ENCODE data around the gene LCORL. TPM values are rescaled to one million over a fixed set of nuclear protein-coding genes. Genes with fewer than 3 reads are reported as not detected.

LCORL gene
- total RNA-seq, 4 donors from 2014 or later = 26.4 to 45.9 (median 33.8) TPM

DNA sequence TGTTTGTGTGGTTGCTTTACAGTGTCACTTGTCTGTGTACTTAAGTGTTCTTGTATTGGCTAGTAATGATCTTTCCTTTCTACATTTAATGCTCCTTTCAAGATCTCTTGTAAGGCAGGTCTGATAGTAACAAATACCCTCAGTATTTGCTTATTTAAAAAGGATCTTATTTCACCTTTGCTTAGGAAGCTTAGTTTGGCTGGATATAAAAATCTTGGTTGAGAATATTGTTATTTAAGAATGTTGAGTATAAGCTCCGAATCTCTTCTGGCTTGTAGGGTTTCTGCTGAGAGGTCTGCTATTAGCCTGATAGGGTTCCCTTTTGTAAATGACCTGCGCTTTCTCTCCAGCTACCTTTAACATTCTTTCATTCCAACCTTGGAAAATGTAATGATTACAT is 35.7 kb downstream of the LCORL start:
- H3K4me3 ChIP-seq (replicated peaks in 1 of 3) = no peak overlapping the region
- no peaks in the 10 kb centered on the region for H3K9me3 ChIP-seq
- DNase-seq = no peak
- H3K27ac ChIP-seq = no peak overlapping the region
- no peaks in the 10 kb centered on the region for H3K4me1 ChIP-seq
- 94 to 97% methylated on average over 2 of the region's 2 CpGs for WGBS, 2 donors
- TF ChIP-seq POLR2A (IDR thresholded peaks at IDR 0.05) = no peak
- TF ChIP-seq, protein P1, sequence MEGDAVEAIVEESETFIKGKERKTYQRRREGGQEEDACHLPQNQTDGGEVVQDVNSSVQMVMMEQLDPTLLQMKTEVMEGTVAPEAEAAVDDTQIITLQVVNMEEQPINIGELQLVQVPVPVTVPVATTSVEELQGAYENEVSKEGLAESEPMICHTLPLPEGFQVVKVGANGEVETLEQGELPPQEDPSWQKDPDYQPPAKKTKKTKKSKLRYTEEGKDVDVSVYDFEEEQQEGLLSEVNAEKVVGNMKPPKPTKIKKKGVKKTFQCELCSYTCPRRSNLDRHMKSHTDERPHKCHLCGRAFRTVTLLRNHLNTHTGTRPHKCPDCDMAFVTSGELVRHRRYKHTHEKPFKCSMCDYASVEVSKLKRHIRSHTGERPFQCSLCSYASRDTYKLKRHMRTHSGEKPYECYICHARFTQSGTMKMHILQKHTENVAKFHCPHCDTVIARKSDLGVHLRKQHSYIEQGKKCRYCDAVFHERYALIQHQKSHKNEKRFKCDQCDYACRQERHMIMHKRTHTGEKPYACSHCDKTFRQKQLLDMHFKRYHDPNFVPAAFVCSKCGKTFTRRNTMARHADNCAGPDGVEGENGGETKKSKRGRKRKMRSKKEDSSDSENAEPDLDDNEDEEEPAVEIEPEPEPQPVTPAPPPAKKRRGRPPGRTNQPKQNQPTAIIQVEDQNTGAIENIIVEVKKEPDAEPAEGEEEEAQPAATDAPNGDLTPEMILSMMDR (IDR thresholded peaks at IDR 0.05) = no peak
- H3K36me3 ChIP-seq = no peaks in the 10 kb centered on the region
- intact Hi-C loops (cut with DNase I) = no loop called here
- H3K27me3 ChIP-seq = no peaks in the 10 kb centered on the region

DNA sequence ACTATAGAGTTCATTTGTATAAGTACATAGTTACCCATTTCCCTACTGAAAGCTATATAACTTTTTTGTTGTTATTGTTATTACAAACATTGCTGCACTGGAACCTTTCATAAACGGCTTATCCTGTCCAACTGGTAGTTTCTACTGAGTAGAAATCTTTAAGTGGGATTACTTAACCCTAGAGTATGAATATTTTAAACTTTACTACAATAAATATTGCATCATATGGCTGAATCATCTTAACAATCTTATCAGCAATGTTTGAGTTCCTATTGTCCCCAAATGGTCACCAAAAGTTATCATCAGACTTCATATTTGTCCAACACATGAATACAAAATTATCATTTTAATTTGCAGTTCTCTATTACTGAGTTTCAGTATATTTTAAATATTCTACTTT is 40.5 kb downstream of the LCORL start:
- no peaks in the 10 kb centered on the region for H3K4me1 ChIP-seq
- H3K27me3 ChIP-seq = no peaks in the 10 kb centered on the region
- WGBS, 2 donors = 80 to 89% methylated on average over 1 of the region's 1 CpG
- no peak overlapping the region for H3K27ac ChIP-seq
- H3K36me3 ChIP-seq = no peaks in the 10 kb centered on the region
- intact Hi-C loops (cut with DNase I) = no loop called here
- no peaks in the 10 kb centered on the region for H3K9me3 ChIP-seq
- H3K4me3 ChIP-seq (replicated peaks in 1 of 3) = no peak overlapping the region
- TF ChIP-seq POLR2A (IDR thresholded peaks at IDR 0.05) = no peak
- TF ChIP-seq, protein P1 (IDR thresholded peaks at IDR 0.05) = no peak
- no peak for DNase-seq

DNA sequence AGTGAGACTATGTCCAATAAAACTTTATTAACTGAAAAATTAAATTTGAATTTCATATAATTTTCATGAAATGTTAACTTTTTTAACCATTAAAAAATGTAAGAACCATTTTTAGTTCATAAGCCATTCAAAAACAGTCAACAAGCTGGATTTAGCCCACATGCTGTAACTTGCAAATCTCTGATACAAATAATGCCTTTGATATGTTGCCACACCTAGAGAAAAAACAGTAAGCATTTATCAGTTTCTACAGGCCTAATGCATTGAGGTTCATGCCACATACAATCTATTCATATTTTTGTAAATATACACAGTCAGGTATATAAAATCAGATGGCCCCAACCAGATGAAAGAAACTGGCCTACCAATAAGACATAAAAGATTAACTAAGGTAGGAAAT is 52.8 kb downstream of the LCORL start:
- Histone ChIP-seq H3K27me3 (no peaks in the 10 kb centered on the region), H3K36me3 (no peaks in the 10 kb centered on the region), H3K9me3 (no peaks in the 10 kb centered on the region), H3K4me1 (no peaks in the 10 kb centered on the region), H3K4me3 (replicated peaks in 1 of 3) (no peak overlapping the region), H3K27ac (no peak overlapping the region)
- intact Hi-C loops (cut with DNase I) = no loop called here
- no peak for TF ChIP-seq POLR2A (IDR thresholded peaks at IDR 0.05)
- TF ChIP-seq, protein P1 (IDR thresholded peaks at IDR 0.05) = no peak
- no peak for DNase-seq

DNA sequence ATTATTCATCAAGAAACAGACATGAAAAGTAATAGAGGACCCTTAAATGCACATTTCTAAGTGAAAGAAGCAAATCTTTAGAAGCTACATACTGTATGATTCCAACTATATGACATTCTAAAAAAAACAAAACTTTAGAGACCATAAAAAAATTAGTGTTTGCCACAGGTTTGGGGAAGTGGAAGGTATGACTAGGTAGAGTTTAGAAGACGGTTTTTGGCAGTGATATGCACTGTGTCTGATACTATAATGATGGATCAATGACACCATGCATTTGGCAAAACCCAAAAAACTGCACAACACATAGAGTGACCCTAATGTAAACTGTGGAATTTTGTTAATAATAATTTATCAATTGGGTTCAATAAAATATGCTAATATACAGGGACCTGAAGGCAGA is 54.5 kb downstream of the LCORL start:
- DNase-seq = no peak
- Histone ChIP-seq H3K27me3 (no peaks in the 10 kb centered on the region), H3K9me3 (no peaks in the 10 kb centered on the region), H3K4me3 (replicated peaks in 1 of 3) (no peak overlapping the region), H3K36me3 (no peaks in the 10 kb centered on the region), H3K27ac (no peak overlapping the region), H3K4me1 (no peaks in the 10 kb centered on the region)
- no peak for TF ChIP-seq POLR2A (IDR thresholded peaks at IDR 0.05)
- TF ChIP-seq, protein P1 (IDR thresholded peaks at IDR 0.05) = no peak
- 94 to 98% methylated on average over 1 of the region's 1 CpG for WGBS, 2 donors
- intact Hi-C loops (cut with DNase I) = no loop called here

DNA sequence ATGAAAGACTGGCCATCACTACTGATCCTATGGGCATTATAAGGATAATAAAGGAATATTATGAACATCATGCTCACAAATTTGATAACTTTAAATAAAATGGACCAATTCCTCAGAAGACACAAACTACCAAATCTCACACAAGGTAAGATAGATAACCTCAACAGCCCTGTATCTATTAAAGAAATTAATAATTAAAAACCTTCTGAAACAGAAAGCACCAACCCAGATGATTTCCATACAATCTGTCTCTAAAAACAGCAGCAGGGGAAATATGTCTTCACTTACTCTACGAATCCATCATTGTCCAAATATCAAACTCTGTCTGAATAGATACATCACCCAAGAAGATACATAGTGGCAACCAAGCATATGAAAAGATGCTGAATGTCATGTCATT is 55.2 kb downstream of the LCORL start:
- Histone ChIP-seq H3K36me3 (no peaks in the 10 kb centered on the region), H3K27me3 (no peaks in the 10 kb centered on the region), H3K4me1 (no peaks in the 10 kb centered on the region), H3K4me3 (replicated peaks in 1 of 3) (no peak overlapping the region), H3K9me3 (no peaks in the 10 kb centered on the region), H3K27ac (no peak overlapping the region)
- TF ChIP-seq, protein P1 (IDR thresholded peaks at IDR 0.05) = no peak
- TF ChIP-seq POLR2A (IDR thresholded peaks at IDR 0.05) = no peak
- whole genome bisulfite sequencing, 2 donors = 97 to 100% methylated on average over 1 of the region's 1 CpG
- intact Hi-C loops (cut with DNase I) = no loop called here
- DNase-seq = no peak

Data from thyroid gland (tissue), 4 donors.